ENCODE data around the gene EIF5A2.
A peak's percentile ranks its signal among the peaks of the same experiment; 100 is the strongest.

EIF5A2 gene

DNA sequence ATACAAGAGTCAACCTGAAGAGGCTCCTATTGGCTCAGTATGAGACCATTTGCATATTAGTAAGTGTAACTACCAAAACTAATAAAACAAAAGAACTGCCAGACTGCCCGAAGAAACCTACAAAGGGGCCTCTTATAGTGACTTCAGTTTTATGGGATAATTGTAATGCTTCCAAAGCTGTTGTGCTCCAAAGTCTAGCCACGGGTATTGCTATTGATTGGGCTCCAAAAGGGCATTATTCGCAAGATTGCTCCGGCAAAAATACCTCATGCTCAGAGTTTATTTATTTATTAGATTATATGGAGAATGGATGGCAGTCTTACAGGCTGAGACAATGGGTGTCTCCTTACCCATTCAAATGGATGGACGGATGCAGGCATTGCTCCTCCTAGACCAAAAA, 49.8 kb downstream of the EIF5A2 start:
- ATAC-seq (ENCODE audit: insufficient read depth, low read depth) = no peak

DNA sequence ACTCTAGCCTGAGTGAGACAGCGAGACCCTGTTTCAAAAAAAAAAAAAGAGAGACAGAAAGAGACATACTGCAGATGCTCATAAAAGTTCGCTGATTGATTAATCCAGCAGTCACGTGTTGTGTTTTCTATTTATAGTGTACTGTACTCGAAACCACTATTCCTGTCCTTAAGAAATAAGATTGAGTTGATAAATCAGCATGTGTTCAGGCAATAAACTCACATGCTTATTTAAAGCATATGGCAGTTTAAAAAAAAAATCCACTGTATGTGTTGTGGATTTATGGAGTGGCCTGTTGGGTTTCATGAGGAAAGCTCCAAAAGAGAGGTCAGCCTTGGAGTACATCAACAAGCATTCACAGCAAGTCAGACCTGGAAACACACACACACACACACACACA, 56.1 kb downstream of the EIF5A2 start:
- no peaks in the 10 kb centered on the region for H3K36me3 ChIP-seq (ENCODE audit: insufficient read depth, low read length)
- H3K9me3 ChIP-seq (ENCODE audit: insufficient read depth, low read length, severe bottlenecking) = no peaks in the 10 kb centered on the region
- ATAC-seq (ENCODE audit: insufficient read depth, low read depth) (no peak), DNase-seq (no peak)
- H4K20me1 ChIP-seq (ENCODE audit: insufficient read depth, low read length) = no peaks in the 10 kb centered on the region
- peaks cover 6% of the 10 kb centered on the region for H3K27me3 ChIP-seq (ENCODE audit: insufficient read depth, low read length, poor library complexity)
- H3K4me2 ChIP-seq (ENCODE audit: insufficient read depth, low read length) = no peak overlapping the region
- no peak overlapping the region for H2AFZ ChIP-seq (ENCODE audit: low read depth, low read length)
- no peak overlapping the region for H3K27ac ChIP-seq (ENCODE audit: low read length)
- no peak overlapping the region for H3K9ac ChIP-seq (ENCODE audit: low read depth, low read length)
- no peak for TF ChIP-seq EZH2 (IDR thresholded peaks at IDR 0.05; ENCODE audit: borderline replicate concordance, low read depth, low read length, severe bottlenecking)
- TF ChIP-seq, protein P1, sequence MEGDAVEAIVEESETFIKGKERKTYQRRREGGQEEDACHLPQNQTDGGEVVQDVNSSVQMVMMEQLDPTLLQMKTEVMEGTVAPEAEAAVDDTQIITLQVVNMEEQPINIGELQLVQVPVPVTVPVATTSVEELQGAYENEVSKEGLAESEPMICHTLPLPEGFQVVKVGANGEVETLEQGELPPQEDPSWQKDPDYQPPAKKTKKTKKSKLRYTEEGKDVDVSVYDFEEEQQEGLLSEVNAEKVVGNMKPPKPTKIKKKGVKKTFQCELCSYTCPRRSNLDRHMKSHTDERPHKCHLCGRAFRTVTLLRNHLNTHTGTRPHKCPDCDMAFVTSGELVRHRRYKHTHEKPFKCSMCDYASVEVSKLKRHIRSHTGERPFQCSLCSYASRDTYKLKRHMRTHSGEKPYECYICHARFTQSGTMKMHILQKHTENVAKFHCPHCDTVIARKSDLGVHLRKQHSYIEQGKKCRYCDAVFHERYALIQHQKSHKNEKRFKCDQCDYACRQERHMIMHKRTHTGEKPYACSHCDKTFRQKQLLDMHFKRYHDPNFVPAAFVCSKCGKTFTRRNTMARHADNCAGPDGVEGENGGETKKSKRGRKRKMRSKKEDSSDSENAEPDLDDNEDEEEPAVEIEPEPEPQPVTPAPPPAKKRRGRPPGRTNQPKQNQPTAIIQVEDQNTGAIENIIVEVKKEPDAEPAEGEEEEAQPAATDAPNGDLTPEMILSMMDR (IDR thresholded peaks at IDR 0.05; ENCODE audit: borderline replicate concordance, extremely low read depth, low read length, poor library complexity, severe bottlenecking) = no peak
- H3K79me2 ChIP-seq (ENCODE audit: insufficient read depth, low read length) = no peaks in the 10 kb centered on the region
- H3K4me3 ChIP-seq (ENCODE audit: low read depth in 1 of 2, low read length in 2 of 2) = no peak overlapping the region
- H3K4me1 ChIP-seq (ENCODE audit: insufficient read depth, low read length) = no peaks in the 10 kb centered on the region

More for the DNA sequence above, 49.8 kb downstream of the EIF5A2 start:
- no peaks in the 10 kb centered on the region for H3K36me3 ChIP-seq (ENCODE audit: insufficient read depth, low read length)
- TF ChIP-seq, protein P1 (IDR thresholded peaks at IDR 0.05; ENCODE audit: borderline replicate concordance, extremely low read depth, low read length, poor library complexity, severe bottlenecking) = no peak
- TF ChIP-seq EZH2 (IDR thresholded peaks at IDR 0.05; ENCODE audit: borderline replicate concordance, low read depth, low read length, severe bottlenecking) = no peak
- no peak overlapping the region for H2AFZ ChIP-seq (ENCODE audit: low read depth, low read length)
- no peaks in the 10 kb centered on the region for H3K9me3 ChIP-seq (ENCODE audit: insufficient read depth, low read length, severe bottlenecking)
- no peaks in the 10 kb centered on the region for H3K4me1 ChIP-seq (ENCODE audit: insufficient read depth, low read length)
- no peak overlapping the region for H3K4me2 ChIP-seq (ENCODE audit: insufficient read depth, low read length)
- H3K79me2 ChIP-seq (ENCODE audit: insufficient read depth, low read length) = no peaks in the 10 kb centered on the region
- no peak overlapping the region for H3K27ac ChIP-seq (ENCODE audit: low read length)
- no peak overlapping the region for H3K4me3 ChIP-seq (ENCODE audit: low read depth in 1 of 2, low read length in 2 of 2)
- DNase-seq = no peak
- H4K20me1 ChIP-seq (ENCODE audit: insufficient read depth, low read length) = no peaks in the 10 kb centered on the region
- H3K27me3 ChIP-seq (ENCODE audit: insufficient read depth, low read length, poor library complexity) = no peaks in the 10 kb centered on the region
- no peak overlapping the region for H3K9ac ChIP-seq (ENCODE audit: low read depth, low read length)

DNA sequence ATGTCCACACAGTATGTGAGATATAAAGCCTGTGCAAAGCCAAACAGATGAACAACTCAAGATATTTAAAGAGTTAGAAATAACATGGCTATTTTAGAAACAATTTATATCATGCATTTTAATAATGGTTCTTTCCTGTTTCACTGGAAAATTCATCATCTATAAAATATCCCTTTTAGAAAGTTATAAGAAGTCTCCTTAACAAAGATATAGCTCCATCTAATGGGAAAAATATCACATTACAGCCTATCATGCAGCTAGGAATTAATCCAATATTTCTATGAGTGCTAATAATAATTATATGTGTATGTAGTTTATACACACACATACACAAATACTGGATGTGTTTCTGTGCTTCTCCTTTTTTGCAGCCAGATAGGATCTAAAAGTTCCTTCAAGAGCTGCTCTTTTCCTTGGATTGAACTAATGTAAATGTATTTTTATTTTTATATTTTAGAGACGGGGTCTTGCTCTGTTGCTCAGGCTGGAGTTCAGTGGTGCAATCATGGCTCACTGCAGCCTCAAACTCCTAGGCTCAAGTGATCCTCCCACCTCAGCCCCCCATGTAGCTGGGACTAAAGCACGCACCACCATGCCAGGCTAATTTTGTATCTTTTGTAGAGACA, 60.0 kb downstream of the EIF5A2 start:
- ATAC-seq (ENCODE audit: insufficient read depth, low read depth) = no peak
- Histone ChIP-seq H4K20me1 (ENCODE audit: insufficient read depth, low read length) (no peaks in the 10 kb centered on the region), H3K36me3 (ENCODE audit: insufficient read depth, low read length) (no peaks in the 10 kb centered on the region), H3K27me3 (ENCODE audit: insufficient read depth, low read length, poor library complexity) (peaks cover 11% of the 10 kb centered on the region), H3K9me3 (ENCODE audit: insufficient read depth, low read length, severe bottlenecking) (no peaks in the 10 kb centered on the region), H3K4me1 (ENCODE audit: insufficient read depth, low read length) (no peaks in the 10 kb centered on the region), H2AFZ (ENCODE audit: low read depth, low read length) (no peak overlapping the region), H3K9ac (ENCODE audit: low read depth, low read length) (no peak overlapping the region), H3K27ac (ENCODE audit: low read length) (no peak overlapping the region), H3K4me3 (ENCODE audit: low read depth in 1 of 2, low read length in 2 of 2) (no peak overlapping the region), H3K4me2 (ENCODE audit: insufficient read depth, low read length) (no peak overlapping the region), H3K79me2 (ENCODE audit: insufficient read depth, low read length) (no peaks in the 10 kb centered on the region)
- DNase-seq = no peak
- TF ChIP-seq, protein P1 (IDR thresholded peaks at IDR 0.05; ENCODE audit: borderline replicate concordance, extremely low read depth, low read length, poor library complexity, severe bottlenecking) = peak; percentile 56
- TF ChIP-seq EZH2 (IDR thresholded peaks at IDR 0.05; ENCODE audit: borderline replicate concordance, low read depth, low read length, severe bottlenecking) = no peak

All from DND-41 (cell line).